ENCODE results near the gene APOO.

APOO gene

GRCh38 chrX:23815376-23815775, 92.4 kb downstream of the APOO start:
- DNase-seq, result no peak

GRCh38 chrX:23813808-23814207, 93.9 kb downstream of the APOO start:
- no peak for DNase-seq

GRCh38 chrX:23811656-23812055, 96.1 kb downstream of the APOO start:
- no peak for DNase-seq

- no peak for DNase-seq
Measured at GRCh38 chrX:23811108-23811651, 96.6 kb downstream of the APOO start.

GRCh38 chrX:23810279-23810678, 97.5 kb downstream of the APOO start:
- DNase-seq, result no peak

- DNase-seq, result no peak
Measured at GRCh38 chrX:23805389-23805788, 102.3 kb downstream of the APOO start.

GRCh38 chrX:23804578-23804977, 103.2 kb downstream of the APOO start:
- DNase-seq, result no peak

GRCh38 chrX:23803931-23804381, 103.8 kb downstream of the APOO start:
- DNase-seq, result no peak

- no peak for DNase-seq
Measured at GRCh38 chrX:23802431-23802830, 105.3 kb downstream of the APOO start.

- DNase-seq, result no peak
Measured at GRCh38 chrX:23799469-23800065, 108.2 kb downstream of the APOO start.

GRCh38 chrX:23797371-23798128, 110.2 kb downstream of the APOO start:
- no peak for DNase-seq

GRCh38 chrX:23795221-23795620, 112.5 kb downstream of the APOO start:
- no peak for DNase-seq

GRCh38 chrX:23792861-23793553, 114.7 kb downstream of the APOO start:
- peak; percentile 82 for DNase-seq

- DNase-seq, result no peak
Measured at GRCh38 chrX:23790155-23790497, 117.6 kb downstream of the APOO start.

GRCh38 chrX:23789386-23790154, 118.2 kb downstream of the APOO start:
- no peak for DNase-seq

- DNase-seq, result no peak
Measured at GRCh38 chrX:23788946-23789345, 118.8 kb downstream of the APOO start.

GRCh38 chrX:23788521-23788920, 119.2 kb downstream of the APOO start:
- no peak for DNase-seq

- DNase-seq, result no peak
Measured at GRCh38 chrX:23787745-23788118, 120.0 kb downstream of the APOO start.

- no peak for DNase-seq
Measured at GRCh38 chrX:23786268-23786815, 121.4 kb downstream of the APOO start.

- DNase-seq, result no peak
Measured at GRCh38 chrX:23785580-23785979, 122.2 kb downstream of the APOO start.

- DNase-seq, result no peak
Measured at GRCh38 chrX:23784470-23785331, 123.0 kb downstream of the APOO start.
